NCI-H1436 (cell line): ENCODE data around the gene ZNF516.

ENCODE experiments used
- DNase-seq: peaks from one replicate; lab custom pipeline; 2025; lab: John Stamatoyannopoulos, UW

The ZNF516 gene

GRCh38 chr18:76467371-76468190 is 27.5 kb downstream of the ZNF516 start:
- no peak for DNase-seq

GRCh38 chr18:76466410-76466991 is 28.5 kb downstream of the ZNF516 start:
- no peak for DNase-seq

- no peak for DNase-seq
Observed at GRCh38 chr18:76465630-76466409, 29.2 kb downstream of the ZNF516 start.

DNA sequence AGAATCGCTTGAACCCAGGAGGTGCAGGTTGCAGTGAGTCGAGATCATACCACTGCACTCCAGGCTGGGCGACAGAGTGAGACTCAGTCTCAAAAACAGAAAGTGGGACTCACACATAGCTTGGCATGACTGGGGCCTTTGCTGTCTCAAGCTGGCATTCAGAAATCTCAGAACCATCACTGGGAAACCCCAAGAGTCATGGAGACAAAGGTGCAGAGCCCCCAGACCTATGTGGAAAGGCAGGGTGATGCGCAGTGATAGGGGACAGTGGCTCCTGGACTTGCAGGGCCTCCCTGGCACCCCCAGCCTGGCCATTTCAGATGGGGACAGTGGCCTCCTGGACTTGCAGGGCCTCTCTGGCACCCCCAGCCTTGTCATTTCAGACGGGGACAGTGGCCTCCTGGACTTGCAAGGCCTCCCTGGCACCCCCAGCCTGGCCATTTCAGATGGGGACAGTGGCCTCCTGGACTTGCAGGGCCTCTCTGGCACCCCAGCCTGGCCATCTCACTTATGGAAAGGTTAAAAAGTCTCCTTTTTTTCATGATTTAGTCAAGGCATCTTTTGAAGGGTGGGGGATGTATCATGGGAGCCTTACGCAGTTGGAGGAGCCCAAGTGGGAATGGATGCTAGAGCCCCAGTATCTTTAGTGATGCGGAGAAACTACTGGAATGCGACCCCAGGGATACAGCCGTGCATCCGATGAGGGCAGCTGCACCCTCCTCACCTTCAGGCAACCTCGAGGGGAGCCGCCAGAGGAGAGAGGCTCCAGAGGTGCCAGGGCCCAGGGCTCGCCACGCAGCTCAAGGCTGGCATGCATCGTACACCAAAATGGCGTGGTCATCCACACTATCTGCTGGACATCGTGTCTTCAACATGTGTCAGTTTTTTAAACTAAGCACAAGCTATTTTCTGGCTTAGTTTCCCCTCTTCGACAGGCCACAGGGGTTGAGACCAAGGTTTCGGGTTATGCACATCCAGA is 30.5 kb downstream of the ZNF516 start:
- DNase-seq = no peak

GRCh38 chr18:76463872-76464271 is 31.2 kb downstream of the ZNF516 start:
- no peak for DNase-seq

DNA sequence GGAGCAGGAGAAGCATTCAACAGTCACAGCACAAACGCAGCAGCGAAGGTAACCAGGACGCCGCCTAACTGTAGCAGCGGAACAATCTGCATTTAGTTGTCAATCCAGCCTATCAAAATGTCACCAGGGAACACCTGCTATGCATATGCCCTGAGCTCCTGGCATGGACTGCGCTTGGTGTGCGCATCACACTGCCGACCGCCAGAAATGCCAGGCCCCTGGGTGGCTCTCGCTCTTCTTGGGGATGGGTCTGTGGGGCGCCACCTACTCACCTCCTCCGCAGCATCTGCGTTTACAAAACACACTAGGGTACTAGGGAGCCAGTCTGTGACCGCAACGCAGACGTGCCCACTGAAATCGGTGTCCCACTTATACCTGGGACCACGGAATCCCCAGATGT is 31.7 kb downstream of the ZNF516 start:
- DNase-seq = no peak

GRCh38 chr18:76462326-76462694 is 32.7 kb downstream of the ZNF516 start:
- DNase-seq = no peak

DNA sequence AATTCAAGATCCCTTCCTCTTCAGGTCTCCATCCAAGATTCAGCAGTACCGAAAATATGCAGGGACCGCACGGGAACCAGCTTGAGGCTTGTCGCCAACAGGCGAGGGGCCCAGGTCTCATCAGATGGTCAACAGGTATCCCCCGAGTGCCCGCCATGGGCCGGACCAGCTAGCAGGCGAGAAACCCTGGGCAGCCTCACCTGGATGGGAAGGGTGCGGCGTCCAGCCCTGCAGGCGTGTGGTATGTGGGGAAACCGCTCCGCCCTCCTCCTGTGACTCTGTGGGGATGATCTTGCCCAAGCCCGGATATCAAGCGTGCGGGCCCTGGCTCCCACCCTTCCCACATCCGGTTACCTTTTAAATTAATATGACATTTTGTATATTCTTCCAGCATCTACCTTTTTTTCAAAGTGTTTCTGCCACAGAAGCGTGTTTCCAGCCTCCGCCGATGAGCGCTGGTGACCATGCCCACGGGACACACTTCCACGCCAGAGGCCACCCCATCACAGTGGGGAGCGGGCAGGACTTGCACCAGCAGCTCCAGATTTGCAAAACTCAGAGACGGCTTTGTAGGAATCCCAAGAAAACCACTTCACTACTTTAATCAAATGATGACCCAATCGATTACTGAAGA is 33.2 kb downstream of the ZNF516 start:
- DNase-seq = no peak

DNA sequence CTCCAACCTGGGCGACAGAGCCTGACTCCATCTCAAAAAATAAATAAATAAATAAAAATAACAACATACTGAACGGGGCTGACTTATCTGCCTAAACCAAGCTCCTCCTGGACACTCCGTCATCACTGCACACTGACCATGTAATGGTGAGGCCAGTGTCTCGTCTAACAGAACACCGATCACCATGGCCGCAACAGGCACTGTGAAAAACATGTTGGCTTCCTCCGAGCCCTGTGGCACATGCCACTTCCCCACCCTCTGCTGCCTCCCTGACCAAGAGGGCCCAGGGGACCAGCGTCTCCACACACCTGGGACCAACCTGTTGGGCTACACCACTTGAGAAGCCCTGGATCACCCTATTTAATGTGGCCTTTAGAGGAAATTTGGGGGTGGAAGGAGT is 33.9 kb downstream of the ZNF516 start:
- no peak for DNase-seq

DNA sequence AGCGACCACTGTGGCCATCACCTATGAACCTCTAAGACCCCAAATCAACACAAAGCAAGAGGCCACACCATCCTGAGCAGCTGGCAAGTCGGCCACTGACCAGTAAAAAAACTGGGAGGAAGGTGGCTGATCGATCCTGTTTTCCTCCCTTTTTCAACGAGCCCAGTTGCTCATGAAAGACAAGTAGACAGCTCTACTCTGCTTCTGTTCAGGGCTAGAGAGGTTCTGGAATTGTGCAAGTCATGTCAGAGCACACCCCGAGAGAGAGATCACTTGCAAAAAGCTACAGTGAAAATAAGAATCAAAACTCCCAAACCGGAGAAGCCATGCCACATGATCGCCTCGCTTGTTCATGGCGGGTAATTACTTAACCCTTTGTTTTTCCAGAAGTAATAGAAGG is 34.6 kb downstream of the ZNF516 start:
- no peak for DNase-seq

DNA sequence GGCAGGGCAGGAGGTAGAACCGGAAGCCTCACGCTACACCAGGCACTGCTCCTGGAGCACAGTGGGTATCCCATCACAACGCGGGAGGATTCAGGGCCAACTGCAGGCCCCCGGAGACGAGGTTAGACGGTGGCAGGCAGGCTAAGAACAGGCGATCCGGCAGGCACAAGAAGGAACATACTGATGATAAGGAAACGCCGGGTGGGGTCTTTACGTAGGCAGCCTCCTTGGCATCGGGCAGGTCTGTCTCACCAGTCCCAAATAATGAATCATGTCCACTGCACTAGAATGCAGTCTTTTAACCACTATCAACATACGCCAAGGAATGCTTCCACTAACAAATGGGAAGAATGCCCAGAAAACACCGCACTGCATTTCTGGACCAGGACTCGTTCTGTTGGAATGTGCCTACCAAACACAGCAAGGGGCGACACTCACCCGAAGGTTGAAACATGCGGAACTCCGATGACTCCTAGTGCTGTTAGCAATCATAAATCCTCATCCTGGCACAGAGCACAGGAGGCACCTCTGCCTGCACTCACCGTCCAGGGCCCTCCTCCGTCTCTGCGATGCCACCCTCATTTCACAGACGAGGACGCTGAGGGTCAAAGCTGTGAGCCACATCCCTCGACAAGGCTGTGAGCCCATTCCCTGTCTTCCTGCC is 35.2 kb downstream of the ZNF516 start:
- DNase-seq = no peak

- no peak for DNase-seq
Observed at GRCh38 chr18:76459312-76459686, 35.7 kb downstream of the ZNF516 start.

GRCh38 chr18:76458522-76459311 is 36.3 kb downstream of the ZNF516 start:
- no peak for DNase-seq

DNA sequence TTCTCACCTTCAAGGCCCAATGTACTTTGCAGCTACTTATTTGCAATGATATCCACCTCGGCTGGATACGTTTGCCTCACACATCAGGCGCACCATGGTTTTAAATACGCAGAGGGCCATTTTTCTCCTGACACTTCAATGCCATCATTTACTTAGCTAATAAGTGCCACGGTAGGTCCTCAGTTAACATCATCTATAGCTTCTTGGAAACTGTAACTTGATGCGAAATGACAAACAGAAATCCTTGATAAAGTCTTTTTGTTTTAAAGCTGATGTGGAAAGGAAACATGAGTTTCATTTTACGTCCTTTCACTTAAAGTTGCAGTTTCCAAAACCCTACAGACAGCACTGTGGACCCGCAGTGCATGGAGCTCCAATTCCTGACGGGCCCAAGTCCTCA is 37.1 kb downstream of the ZNF516 start:
- no peak for DNase-seq

DNA sequence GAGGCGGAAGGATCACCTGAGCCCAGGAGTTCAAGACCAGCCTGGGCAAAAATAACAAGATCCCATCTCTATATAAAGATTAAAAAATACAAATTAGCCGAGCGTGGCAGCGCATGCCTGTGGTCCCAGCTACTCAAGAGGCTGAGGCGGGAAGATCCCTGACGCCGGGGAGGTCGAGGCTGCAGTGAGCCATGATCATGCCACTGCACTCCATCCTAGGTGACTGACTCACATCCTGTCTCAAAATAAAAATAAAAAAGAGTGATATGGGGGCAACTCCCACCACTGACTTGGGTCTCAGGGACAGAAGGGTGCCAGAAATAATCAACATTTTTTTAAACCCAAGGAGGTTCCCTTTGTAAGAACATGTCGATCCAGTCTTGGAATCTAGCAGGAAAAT is 37.6 kb downstream of the ZNF516 start:
- DNase-seq = no peak

- no peak for DNase-seq
Observed at GRCh38 chr18:76456823-76457222, 38.2 kb downstream of the ZNF516 start.

DNA sequence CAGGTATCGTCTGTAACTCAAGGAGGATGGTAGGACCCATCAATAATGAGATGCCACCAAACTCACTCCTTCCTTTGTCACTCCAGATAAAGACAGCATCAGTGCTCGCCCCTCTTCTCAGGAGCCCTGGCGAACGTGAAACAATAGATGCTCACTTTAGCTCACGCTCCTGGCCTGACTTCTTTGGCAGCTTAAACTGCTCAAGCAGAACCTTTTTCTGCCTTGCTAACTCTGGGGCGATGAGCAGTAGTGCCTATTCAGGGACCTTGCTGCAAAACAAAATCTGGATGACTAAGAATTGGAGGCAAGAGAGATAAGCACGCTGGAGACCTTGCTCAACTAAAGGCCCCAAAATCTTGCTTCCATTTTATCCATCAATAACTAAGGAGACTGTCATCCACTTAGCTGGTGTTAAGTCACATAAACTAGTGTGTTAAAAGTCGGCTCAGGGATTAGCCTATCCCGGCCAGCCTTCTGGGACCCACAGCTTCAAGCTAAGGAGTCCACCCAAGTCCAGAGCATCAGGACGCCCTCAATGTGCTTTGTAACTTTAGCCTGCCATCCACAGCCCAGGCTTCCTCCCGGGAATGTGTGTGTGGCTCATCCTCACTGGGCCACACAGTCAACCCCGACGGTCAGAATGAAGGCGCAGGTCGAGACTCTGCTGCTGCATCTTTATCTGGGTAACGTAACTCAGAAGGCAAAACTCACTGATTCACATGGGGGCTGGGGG is 38.9 kb downstream of the ZNF516 start:
- DNase-seq = no peak

DNA sequence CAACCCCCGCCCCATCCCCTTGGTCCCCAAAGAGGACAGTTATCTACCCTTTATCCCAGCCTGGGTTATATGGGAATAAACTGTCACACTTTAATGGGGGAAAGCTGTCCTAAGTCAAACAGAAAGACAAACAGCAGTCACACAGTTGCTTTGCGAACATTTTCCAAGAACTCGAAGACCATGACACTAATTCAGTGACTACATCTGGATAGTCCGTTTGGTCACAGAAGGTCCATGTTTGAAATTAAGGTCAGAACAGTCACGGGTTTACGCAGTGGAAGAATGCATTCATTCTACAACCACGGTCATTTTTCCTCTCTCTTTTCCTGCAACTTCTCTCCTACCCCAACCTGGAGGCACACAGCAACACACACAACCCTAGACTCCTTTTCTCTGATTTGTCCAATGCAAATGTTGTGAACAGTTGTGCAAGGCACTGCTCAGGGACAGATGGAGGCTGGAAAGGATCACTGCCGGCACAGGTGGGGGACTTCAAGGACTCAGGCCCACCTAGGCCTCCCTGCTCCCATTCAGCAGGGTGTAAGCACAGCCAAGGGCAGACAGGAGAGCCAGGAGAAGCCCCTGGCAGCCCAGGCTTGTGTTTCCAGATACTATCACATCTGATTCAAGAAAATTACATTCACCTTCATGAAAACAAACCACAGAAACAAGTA is 39.9 kb downstream of the ZNF516 start:
- no peak for DNase-seq

DNA sequence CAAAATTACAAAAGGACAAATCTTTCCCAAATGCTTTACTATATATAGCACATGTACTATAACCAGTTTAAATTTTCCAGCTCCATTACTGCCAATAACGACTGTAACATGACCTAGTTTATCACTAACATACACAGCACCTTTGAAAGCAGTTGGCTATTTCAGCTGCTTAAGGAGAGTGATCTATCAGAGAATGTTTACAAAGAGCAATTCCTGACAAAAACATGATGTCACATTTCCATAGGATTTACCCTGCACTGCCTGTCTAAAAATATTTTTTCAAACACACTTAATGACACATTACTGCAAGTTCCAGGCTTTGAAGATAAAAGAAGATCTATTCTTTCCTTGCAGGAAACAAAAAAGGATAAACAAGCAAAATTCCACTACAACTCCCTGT is 40.6 kb downstream of the ZNF516 start:
- no peak for DNase-seq
